ENCODE data around the gene STRADB.
"Not testable (repeated sequence)": the region's sequence is repeated elsewhere in the genome, so short reads cannot be mapped to it uniquely, and the experiment has no call there.

The STRADB gene, protein sequence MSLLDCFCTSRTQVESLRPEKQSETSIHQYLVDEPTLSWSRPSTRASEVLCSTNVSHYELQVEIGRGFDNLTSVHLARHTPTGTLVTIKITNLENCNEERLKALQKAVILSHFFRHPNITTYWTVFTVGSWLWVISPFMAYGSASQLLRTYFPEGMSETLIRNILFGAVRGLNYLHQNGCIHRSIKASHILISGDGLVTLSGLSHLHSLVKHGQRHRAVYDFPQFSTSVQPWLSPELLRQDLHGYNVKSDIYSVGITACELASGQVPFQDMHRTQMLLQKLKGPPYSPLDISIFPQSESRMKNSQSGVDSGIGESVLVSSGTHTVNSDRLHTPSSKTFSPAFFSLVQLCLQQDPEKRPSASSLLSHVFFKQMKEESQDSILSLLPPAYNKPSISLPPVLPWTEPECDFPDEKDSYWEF

DNA sequence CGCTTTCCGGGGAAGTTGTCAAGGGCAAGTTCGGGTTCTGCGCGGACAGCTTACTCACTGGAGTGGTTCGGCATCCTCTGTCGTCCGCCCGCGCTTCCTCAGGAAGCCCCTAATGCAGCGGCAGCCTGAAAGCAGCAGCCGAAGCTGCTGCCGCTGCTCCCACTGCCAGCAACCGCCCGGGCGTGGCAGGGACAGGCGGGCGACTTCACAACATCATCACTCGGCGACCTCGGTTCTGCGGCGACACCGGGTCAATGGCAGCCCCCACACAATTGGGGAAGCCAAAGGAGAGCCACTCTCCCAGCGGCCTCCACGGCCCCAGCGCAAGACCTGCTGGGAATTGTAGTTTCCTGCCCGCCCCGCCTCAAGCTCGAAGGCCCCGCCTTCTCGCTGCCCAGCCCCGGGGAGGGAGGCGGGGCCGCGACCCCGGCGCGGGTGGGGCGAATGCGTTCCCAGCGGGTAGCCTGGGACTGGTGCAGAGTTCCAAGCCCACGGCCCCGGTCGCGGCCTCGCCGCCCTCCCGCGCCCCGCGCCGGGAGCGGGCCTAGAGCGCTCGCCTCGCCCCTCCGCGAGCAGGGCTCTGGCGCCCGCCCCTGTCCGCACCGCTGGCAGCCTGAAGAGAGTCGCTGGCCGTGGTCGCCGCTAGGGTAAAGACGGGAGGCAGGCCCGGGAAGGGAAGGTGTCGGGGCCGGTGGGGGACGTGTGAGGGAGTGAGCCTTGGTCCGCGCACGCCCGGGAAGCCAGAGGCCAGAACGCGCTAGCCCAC lies at the start of gene STRADB, which contains the start of gene TRAK2:
Gene STRADB, plus strand, starts transcription at position 449 of the 766 bp plus-strand sequence. CDS start 3,101 bp downstream, outside the sequence.
Gene TRAK2, minus strand, starts transcription at position 167 of the 766 bp plus-strand sequence. CDS start 30,951 bp downstream, outside the sequence.
- peak; percentile 97 for DNase-seq

DNA sequence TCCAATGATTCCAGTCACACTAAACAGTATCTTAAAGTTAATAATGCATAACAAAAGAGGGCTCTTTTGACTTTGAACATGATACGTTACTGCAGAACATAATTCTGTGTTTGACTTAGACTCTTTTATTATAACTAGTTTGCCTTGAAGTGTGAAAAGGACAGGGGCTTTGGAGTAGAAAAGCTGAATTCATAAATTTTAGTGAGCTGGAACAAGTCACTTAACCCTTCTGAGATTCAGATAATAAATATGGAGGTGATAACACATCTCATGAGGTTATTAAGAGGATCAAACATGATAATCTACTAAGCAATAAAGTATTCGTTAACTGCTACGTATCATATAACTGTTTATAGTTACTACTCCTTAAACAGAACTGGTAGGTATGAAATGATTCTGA lies 49.7 kb upstream of the STRADB start:
- no peak for DNase-seq

DNA sequence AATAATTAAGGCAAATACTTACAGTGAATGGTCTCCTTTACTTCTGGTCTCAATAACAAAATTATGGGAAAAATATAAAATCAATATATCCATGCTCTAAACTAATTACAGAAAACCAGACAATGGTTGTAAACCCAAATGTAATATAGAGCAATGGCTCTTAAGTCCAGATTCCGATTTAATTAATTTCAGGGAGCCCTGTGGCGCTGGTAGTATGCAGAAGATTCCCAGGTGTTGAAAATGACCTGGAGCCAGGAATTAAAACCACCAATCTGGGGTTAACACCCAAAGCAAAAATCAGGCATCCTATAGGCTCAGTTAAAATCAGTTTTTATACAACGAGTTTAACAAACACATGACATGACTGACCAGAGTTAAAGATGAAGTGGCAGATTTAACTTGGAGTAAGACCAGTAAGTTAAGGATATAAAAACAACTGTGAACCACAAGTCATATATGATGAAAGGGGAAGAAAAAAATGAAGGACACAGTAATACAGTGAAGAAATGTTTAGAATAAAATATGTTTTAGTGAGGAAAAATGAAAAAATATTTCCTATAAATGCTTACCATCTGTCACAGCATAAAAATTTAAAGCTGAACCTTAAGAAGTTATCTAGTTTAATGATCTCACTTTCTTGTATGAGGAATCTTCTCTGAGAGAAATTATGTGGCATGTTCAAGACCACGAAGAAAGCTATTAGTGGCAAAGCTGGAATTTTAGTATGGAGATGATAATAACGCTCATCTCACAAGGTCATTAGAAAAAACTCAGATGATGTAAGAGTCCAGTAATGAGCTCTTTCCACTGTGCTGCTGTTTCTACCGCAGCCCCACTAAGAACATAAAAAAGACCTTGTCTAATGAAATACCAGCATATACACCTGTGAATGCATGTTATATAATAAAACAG lies 48.6 kb upstream of the STRADB start:
- no peak for DNase-seq

DNA sequence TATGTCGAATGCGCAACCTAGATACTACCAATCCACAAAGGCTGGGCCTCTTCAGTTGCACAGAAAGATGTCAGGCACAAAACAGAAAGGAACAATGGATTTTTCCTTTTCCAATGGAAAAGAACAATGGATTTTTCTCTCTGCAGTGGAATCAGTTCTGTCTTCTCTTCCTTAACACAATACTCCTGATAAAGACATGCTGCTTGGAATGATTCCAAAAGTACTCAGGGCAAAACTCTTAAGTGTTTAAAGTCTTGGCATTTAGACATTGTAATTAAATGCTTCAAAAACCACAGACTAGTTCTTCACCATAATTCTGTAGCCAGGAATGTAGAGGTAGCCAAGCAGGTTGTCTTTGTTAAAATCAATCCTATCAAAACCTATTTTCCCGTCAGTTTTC lies 47.7 kb upstream of the STRADB start:
- DNase-seq = no peak

DNA sequence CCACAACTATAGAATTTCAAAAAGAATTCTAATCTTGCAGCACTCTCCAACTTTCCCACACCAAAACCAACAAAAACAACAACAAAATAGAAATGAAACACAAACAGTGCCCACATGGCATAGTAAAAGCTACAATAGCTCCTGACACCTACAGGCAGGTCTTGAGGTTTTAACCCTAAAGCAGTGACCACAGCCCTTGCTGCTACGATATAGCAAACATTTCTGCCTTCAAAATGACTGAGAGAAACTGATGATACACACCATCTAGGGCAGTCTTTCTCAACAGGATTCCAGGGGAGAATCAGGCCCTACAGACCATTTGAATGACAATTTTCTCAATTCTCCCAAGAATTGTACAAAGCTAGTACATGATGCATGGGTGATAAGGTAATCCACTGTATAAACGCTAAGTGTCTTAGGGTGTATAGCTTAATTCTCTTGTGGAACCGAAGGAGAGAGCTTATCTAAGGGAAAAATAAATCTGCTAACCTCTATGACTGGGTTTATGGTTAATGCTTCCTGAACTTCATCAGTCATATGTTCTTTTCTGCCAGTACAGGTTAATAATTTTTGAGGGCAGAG lies 46.8 kb upstream of the STRADB start:
- no peak for DNase-seq

DNA sequence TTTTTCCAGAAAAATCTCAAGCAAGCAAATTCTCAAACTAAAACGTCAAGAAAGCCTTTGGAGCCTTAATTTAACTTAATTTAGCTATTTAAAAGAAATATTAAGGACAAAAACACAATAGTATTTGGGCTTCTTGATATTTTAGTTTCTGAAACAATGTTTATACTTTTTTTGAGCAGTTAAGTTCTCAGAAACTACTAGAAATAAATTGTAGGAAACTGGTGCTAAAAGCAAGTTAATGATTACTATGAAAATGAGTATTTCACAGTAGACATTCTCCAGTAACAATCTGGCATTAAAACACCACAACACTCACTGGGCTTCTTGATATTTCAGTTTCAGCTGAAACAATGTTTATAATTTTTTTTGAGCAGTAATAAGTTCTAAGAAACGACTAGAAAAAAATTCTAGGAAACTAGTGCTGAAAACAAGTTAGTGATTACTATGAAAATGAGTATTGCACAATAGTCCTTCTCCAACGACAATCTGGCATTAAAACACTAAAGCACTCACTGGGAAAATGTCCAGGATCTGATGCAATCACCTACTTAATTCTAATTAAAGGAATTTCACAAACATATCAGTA lies 45.4 kb upstream of the STRADB start:
- DNase-seq = no peak

DNA sequence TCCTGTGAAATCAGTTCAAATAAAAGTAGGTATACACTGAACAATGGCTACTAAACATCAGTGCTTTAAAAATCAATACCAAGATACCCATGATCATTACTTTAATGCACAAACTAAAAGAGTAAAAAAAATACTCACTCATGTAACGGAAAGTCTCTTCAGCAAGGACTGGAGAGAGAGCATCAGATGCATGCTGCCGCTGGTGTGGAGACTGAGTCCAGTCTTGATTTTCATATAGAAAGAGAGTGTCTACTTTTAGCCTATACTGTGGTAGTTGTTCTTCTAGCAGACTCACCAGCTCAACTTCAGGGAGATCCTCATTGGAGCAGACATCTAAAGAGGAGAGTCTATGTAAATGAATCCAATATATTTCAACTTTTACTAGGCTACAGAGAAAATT lies 44.3 kb upstream of the STRADB start:
- no peak for DNase-seq

DNA sequence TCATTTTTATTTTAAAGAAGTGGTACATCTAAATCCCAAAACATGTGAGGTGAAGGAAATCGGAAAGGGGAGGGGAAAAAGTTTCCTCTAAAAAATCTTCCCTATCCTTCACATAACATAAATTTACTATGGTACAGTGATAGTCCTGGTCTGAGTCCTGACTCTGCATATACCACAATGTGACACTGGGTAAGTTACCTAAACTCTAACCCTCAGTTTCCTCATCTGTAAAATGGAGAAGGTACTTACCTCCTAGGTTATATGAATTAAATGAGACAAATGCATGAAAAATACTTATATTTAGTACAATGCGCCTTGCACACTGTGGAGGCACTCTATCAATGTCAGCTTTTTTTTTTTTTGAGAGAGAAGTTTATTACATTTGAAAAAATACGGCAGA lies 42.6 kb upstream of the STRADB start:
- no peak for DNase-seq

DNA sequence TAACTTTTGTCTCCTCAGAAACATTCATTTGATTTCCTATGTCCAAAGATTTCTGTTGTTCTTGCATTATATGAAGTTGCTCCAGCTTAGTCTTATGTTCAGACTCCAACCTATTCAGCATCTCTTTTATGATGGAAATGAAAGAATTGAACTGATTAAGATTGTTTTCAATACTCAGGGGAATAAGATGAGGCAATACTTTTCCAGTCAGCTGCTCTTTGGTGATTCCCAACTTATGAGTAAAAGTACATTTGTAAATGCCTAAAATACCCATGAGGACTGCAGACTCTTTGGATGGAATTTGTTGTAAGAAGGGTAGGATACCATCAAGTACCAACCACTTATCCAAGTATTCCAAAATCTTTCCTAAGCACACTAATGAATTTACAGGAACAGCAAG lies 40.1 kb upstream of the STRADB start:
- DNase-seq = no peak

DNA sequence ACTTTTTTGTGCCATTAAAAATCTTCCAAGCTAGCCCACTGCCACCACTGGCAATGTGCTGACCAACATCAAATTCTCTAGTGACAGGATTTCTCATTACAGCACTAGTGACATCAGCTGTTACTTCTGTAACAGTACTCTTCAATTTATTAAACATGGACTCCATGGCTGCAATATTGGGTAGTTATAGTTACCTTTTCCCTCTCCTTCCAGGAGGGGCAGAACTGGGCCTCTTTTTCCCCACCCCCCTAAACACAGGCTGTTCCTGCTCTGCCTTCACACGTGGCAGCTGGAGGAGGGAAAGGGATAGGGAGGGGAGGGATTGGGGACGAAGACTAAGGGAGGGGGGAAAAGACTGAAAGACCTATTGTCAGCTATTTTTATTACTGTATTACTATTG lies 38.4 kb upstream of the STRADB start:
- no peak for DNase-seq

DNA sequence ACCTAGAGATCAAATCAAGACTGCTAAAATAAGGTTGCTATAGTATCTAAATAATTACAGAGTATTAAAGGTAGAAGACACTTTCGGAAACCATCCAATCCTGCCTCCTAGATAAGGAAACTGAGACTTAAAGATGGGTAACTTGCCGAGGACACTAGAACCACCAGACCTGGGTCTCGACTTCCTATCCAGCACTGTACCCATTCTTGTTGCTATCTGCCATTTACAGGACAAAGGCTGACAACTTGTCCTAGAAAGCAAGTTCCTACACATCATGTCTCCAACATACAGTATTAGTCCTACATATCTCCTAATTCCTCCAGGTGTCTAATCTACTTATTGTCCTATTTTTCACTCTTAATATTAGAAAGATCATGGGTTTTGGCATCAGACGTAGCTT lies 38.0 kb upstream of the STRADB start:
- no peak for DNase-seq

DNA sequence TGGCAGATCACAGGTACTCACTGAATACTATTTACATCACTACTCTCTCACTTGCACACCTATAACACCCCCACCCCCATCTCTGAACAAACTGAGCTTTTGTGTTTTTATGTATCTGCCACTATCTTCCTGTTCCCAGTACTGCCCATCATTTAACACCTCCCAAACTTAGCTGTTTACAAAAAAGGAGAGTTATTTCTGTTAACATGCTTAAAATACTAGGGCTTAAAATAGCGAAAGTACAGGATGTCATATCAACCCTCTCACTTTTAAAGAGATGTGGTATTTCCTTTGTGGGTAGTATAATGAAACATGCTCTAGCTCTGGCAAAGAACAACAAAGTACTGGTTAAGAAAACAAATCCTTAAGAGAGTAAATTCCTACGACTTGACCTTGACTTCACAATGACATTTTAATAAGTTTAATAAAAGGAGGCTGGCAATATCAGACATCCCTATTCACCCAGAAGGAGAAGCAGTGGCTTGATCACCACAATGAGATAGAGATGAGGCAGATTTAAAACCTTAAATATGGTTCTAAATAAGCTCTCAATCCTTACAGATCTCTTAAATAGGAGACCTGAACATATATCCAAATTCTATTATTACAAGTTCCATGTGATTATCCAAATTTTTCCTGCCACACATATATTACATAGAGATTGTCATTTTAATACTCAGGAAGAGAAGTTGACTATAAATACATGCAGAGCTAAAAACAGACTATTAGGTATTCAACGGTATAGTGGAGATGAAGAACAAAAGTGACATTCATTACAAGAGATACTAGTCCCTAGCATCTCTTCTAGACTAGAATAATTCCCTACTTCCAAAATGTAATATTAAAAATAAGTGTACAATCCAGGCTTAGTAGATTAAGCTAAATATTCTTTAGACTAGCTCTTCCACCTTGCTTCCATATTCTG lies 37.2 kb upstream of the STRADB start:
- no peak for DNase-seq

DNA sequence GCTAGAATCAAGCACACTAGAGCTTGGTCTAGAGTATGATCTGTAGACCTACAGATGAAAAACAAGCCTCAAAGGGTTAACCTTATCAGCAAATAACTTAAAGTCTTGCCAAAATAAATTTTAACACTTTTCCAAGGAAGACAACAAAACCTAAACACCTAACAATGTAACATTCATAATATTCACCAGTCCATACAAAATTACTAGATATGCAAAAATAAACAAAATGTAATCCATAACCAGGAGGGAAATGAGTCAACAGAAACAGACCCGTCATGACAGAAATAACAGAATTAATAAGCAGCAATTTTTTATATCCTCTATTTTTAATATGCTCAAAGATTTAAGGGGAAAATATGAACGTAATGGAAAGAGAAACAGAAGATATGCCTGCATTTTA lies 36.4 kb upstream of the STRADB start:
- DNase-seq = no peak

DNA sequence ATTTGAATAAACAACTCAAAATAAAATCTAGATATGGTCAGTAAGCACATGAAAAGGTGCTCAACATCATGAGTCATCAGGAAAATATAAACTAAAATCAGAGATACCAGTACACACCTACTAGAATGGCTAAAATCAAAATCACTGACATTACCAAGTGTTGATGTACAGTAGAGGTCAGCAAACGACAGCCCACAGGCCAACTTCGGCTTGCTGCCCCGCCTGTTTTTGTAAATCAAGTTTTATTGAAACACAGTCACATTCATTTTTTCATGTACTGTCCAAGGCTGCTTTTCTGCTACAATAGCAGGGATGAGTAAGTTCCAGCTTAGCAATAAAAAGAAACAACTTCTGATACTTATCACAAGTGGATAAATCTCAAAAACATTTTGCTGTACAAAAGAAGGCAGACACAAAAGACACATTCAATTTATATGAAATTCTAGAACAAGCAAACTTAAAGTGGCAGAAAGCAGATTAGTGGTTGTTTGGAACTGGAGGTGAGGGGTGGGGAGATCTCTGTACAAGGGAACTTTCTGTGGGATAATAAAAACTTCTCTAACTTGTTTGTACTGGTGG lies 32.4 kb upstream of the STRADB start:
- DNase-seq = no peak

DNA sequence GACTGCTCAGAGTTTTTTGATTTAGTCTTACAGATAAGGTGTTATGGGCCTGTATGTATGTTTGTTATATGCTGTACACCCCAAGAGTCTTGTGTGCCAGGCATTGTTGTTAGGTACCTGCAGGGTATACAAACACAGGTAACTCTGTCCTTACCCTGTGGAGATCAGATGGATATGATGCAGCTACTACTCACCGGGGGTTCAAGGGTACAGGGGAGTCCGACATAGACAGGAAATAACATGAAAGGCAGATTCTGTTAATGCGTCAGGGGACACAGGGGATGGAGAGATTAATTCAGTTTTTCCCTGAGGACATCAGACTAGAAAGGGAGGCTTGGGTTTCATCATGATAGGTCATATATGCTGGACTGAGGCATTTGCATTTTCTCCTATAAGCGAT lies 31.6 kb upstream of the STRADB start:
- no peak for DNase-seq

DNA sequence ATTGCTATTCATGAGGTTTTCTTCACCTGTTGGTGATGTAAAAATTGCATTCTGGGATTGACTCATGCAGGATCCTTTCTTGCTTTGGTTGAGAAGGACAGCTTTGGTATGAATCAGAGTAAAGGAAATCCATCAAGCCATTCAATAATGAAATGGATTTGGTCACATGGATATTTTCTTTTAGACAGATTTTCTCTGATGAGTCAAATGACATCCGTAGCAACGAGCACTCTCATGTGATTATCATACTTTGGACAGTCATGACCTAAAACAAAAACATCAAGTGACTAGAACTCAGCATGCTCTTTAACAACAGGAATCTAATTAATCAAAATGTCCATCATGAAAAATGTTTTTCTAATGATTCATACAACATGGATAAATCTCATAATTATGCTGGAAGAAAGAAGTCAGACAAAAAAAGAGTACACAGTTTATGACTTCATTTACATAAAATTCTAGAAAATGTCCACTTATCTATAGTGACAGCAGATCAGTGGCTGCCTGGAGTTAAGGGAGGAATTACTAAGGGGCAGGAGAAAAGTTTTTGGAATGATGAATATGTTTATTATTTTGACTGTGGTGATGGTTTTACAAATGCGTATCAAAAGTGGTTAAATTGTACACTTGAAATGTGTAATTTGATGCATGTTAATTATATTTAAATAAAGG lies 31.0 kb upstream of the STRADB start:
- DNase-seq = no peak

DNA sequence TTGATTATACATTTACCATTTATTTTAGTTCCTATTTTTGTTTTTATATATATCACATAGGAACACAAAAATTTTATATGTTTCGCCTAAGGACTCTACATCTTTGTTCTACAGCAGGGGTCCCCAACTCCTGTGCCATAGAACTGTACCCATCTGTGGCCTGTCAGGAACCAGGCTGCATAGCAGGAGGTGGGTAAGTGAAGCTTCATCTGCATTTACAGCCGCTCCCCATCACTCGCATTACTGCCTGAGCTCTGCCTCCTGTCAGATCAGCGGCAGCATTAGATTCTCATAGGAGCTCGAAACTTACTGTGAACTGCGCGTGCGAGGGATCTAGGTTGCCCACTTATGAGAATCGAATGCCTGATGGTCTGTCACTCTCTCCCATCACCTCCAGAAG lies 25.6 kb upstream of the STRADB start:
- DNase-seq = no peak

DNA sequence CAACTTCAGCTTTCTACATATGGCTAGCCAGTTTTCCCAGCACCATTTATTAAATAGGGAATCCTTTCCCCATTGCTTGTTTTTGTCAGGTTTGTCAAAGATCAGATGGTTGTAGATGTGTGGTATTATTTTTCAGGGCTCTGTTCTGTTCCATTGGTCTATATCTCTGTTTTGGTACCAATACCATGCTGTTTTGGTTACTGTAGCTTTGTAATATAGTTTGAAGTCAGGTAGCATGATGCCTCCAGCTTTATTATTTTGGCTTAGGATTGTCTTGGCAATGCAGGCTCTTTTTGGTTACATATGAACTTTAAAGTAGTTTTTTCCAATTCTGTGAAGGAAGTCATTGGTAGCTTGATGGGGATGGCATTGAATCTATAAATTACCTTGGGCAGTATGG lies 23.2 kb upstream of the STRADB start:
- DNase-seq = not testable (repeated sequence)

DNA sequence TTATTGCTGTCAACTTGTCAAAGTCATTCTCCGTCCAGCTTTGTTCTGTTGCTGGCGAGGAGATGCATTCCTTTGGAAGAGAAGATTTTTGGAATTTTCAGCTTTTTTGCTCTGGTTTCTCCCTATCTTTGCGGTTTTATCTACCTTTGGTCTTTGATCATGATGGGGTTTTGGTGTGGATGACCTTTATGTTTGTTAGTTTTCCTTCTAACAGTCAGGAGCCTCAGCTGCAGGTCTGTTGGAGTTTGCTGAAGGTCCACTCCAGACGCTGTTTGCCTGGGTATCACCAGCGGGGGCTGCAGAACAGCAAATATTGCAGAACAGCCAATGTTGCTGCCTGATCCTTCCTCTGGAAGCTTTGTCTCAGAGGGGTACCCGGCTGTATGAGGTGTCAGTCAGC lies 21.7 kb upstream of the STRADB start:
- not testable (repeated sequence) for DNase-seq

DNA sequence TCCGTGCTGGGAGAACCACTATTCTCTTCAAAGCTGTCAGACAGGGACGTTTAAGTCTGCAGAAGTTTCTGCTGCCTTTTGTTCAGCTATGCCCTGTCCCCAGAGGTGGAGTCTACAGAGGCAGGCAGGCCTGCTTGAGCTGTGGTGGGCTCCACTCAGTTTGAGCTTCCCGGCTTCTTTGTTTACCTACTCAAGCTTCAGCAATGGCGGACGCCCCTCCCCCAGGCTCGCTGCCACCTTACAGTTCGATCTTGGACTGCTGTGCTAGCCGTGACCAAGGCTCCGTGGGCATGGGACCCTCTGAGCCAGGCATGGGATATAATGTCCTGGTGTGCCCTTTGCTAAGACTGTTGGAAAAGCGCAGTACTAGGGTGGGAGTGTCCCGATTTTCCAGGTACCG lies 21.2 kb upstream of the STRADB start:
- not testable (repeated sequence) for DNase-seq

Measured in stimulated activated CD4-positive, alpha-beta T cell treated with anti-CD3 and anti-CD28 coated beads, Interleukin-15, amount 100 ng/mL, for 24 hours (primary cell).